Mesendoderm (in vitro differentiated cells): ENCODE measurements around the gene AGBL5.

Source experiments
- DNase-seq: peaks from one replicate; pipeline ENCODE4 v3.0.0; 2013
- H2AK5ac ChIP-seq: 2 replicates; pipeline ENCODE4 v1.6.1; 2013; ENCODE audit warnings: low read length, inconsistent platforms
- H2BK120ac ChIP-seq: 2 replicates; pipeline ENCODE4 v1.6.1; 2013; ENCODE audit warnings: low read depth, mild to moderate bottlenecking, low read length, moderate library complexity, mixed read lengths
- H2BK15ac ChIP-seq: replicated peaks from 2 replicates; pipeline ENCODE4 v1.6.1; 2013; ENCODE audit warnings: low read depth, mild to moderate bottlenecking, moderate library complexity
- H2BK5ac ChIP-seq: 2 replicates; pipeline ENCODE4 v1.6.1; 2013; ENCODE audit warnings: low read length, inconsistent platforms
- H3K18ac ChIP-seq: 2 replicates; pipeline ENCODE4 v1.6.1; 2013; ENCODE audit warnings: mild to moderate bottlenecking, low read length, mixed read lengths
- H3K23ac ChIP-seq: one replicate; pipeline ENCODE4 v1.6.1; 2013; ENCODE audit warnings: low read length
- H3K27ac ChIP-seq: 2 replicates; pipeline ENCODE4 v1.5.1; 2013; ENCODE audit warnings: low read depth, mild to moderate bottlenecking, inconsistent platforms, low read length, moderate library complexity
- H3K27me3 ChIP-seq: 2 replicates; pipeline ENCODE4 v1.6.1; 2013; ENCODE audit warnings: low read length, control low read depth, mild to moderate bottlenecking, inconsistent platforms; ENCODE audit not compliant: insufficient read depth, poor library complexity
- H3K36me3 ChIP-seq: 2 replicates; pipeline ENCODE4 v1.6.1; 2013; ENCODE audit warnings: low read length, inconsistent platforms; ENCODE audit not compliant: control insufficient read depth, insufficient read depth
- H3K4ac ChIP-seq: one replicate; pipeline ENCODE4 v1.6.1; 2013; ENCODE audit warnings: low read depth, mild to moderate bottlenecking, low read length, moderate library complexity
- H3K4me1 ChIP-seq: 2 replicates; pipeline ENCODE4 v1.6.1; 2013; ENCODE audit warnings: low read depth, low read length, inconsistent platforms; ENCODE audit not compliant: control insufficient read depth
- H3K4me2 ChIP-seq: 2 replicates; pipeline ENCODE4 v1.6.1; 2013; ENCODE audit warnings: low read length
- H3K4me3 ChIP-seq: 2 replicates; pipeline ENCODE4 v1.5.1; 2013; ENCODE audit warnings: mild to moderate bottlenecking, low read length
- H3K56ac ChIP-seq: one replicate; pipeline ENCODE4 v1.6.1; 2013; ENCODE audit warnings: low read length
- H3K79me1 ChIP-seq: 2 replicates; pipeline ENCODE4 v1.6.1; 2013; ENCODE audit warnings: low read length, inconsistent platforms
- H3K79me2 ChIP-seq: 2 replicates; pipeline ENCODE4 v1.6.1; 2013; ENCODE audit warnings: mild to moderate bottlenecking, low read length; ENCODE audit not compliant: control insufficient read depth, insufficient read depth
- H3K9ac ChIP-seq: 2 replicates; pipeline ENCODE4 v1.6.1; 2013; ENCODE audit warnings: low read length, inconsistent platforms
- H4K5ac ChIP-seq: one replicate; pipeline ENCODE4 v1.6.1; 2013; ENCODE audit warnings: low read length
- H4K8ac ChIP-seq: one replicate; pipeline ENCODE4 v1.6.1; 2013; ENCODE audit warnings: low read depth, mild to moderate bottlenecking, control low read depth, low read length, moderate library complexity
- WGBS: extraction: QIAGEN DNeasy Blood & Tissue Kit; methylation state at CpG from one replicate; pipeline ENCODE4 v1.1.7; 2013; ENCODE audit warnings: low lambda C conversion rate, missing lambda C conversion rate; ENCODE audit not compliant: insufficient coverage; ENCODE audit errors: extremely low coverage; 5-methylcytosine and 5-hydroxymethylcytosine counted together

Gene AGBL5

DNA sequence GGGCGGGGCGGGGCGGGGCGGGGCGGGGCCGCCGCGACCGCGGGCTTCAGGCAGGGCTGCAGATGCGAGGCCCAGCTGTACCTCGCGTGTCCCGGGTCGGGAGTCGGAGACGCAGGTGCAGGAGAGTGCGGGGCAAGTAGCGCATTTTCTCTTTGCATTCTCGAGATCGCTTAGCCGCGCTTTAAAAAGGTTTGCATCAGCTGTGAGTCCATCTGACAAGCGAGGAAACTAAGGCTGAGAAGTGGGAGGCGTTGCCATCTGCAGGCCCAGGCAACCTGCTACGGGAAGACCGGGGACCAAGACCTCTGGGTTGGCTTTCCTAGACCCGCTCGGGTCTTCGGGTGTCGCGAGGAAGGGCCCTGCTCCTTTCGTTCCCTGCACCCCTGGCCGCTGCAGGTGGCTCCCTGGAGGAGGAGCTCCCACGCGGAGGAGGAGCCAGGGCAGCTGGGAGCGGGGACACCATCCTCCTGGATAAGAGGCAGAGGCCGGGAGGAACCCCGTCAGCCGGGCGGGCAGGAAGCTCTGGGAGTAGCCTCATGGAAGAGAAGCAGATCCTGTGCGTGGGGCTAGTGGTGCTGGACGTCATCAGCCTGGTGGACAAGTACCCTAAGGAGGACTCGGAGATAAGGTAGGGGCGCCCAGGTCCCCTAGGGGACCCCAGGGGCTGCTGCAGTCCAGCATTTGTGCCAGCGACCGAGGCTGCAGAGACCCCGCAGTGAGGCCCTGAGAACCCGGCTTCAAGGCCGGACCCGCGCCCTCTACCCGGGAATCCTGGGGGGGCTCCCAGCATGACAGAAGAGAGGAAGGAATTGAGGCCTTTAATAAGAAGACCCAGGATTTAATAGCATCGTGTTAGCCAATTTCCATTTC, 35.5 kb downstream of the AGBL5 start, which contains the start of gene KHK:
TSS of gene KHK (plus strand) at position 49 of the 870 bp plus-strand sequence. CDS start at position 537, 488 bp downstream.
- DNase-seq, result no peak
- H3K36me3 ChIP-seq, result no peaks in the 10 kb centered on the region
- WGBS, result no CpG with 5 or more reads among the region's 54 CpGs
- H2AK5ac ChIP-seq, result no peak within 1 kb of the TSS
- H3K4me1 ChIP-seq, result no peaks in the 10 kb centered on the region
- H2BK120ac ChIP-seq, result no peak within 1 kb of the TSS
- no peak within 1 kb of the TSS for H4K5ac ChIP-seq
- peak within 1 kb of the TSS; percentile 77 for H3K56ac ChIP-seq
- no peak within 1 kb of the TSS for H2BK15ac ChIP-seq
- no peaks in the 10 kb centered on the region for H3K79me1 ChIP-seq
- no peak within 1 kb of the TSS for H3K4ac ChIP-seq
- H3K9ac ChIP-seq, result peak within 1 kb of the TSS; percentile 92
- no peak within 1 kb of the TSS for H3K27ac ChIP-seq
- H2BK5ac ChIP-seq, result no peak within 1 kb of the TSS
- H3K18ac ChIP-seq, result peak within 1 kb of the TSS; percentile 35
- H3K23ac ChIP-seq, result peak within 1 kb of the TSS; percentile 1
- H3K79me2 ChIP-seq, result no peaks in the 10 kb centered on the region
- H3K4me2 ChIP-seq, result peak within 1 kb of the TSS; percentile 87
- peak within 1 kb of the TSS; percentile 38 for H3K4me3 ChIP-seq
- no peaks in the 10 kb centered on the region for H3K27me3 ChIP-seq
- peak within 1 kb of the TSS; percentile 59 for H4K8ac ChIP-seq

DNA sequence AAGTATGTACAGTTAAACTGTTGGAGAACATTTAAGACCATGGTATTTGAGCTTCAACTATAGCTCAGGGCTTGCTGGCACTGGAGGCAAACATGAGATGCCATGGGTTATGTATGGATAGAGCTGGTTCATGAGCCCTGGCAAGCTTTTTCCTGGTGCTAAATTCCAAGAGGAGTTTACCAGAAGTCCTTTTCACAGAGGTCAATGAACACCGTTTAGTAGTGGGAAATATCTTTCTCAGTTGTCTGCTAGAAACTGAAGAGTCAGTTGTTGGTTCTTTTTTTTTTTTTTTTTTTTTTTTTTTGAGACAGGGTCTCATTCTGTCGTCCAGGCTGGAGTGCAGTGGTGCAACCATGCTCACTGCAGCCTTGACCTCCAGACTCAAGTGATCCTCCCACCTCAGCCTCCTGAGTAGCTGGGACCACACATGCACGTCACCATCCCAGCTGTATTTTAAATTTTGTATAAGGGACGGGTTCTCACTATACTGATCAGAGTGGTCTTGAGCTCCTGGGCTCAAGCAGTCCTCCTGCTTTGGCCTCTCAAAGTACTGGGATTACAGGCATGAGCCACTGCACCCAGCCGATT, 36.4 kb downstream of the AGBL5 start:
- Histone ChIP-seq H3K4me3 (no peak overlapping the region), H3K79me1 (no peaks in the 10 kb centered on the region), H2BK120ac (no peak overlapping the region), H3K36me3 (no peaks in the 10 kb centered on the region), H3K4me1 (no peaks in the 10 kb centered on the region), H3K27me3 (no peaks in the 10 kb centered on the region), H3K79me2 (no peaks in the 10 kb centered on the region), H3K23ac (no peak overlapping the region), H2BK5ac (no peak overlapping the region), H3K56ac (no peak overlapping the region), H3K4ac (no peak overlapping the region), H4K8ac (no peak overlapping the region), H3K9ac (no peak overlapping the region), H2AK5ac (no peak overlapping the region), H3K27ac (no peak overlapping the region), H3K4me2 (no peak overlapping the region), H2BK15ac (no peak overlapping the region), H4K5ac (no peak overlapping the region), H3K18ac (no peak overlapping the region)
- WGBS, result no CpG with 5 or more reads among the region's 5 CpGs
- DNase-seq, result no peak

DNA sequence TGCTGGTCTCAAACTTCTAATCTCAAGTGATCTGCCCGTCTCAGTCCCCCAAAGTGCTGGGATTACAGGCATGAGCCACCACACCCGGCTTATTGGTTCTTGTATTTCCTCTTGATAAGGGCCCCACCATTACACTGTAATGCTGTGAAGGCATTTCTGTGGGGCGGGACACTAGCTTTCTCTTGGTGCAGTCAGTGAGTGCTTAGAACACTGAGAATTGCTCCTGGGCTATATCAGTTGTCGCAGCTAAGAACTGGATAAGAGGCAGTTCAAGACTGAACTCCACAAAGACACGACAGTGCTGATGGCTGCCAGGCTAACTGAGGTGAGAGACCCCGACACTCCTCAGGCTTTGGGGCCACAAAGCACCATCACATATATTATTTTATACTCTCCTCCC, 37.2 kb downstream of the AGBL5 start:
- Histone ChIP-seq H2BK15ac (no peak overlapping the region), H4K8ac (no peak overlapping the region), H3K27me3 (no peaks in the 10 kb centered on the region), H2AK5ac (no peak overlapping the region), H3K27ac (no peak overlapping the region), H3K36me3 (no peaks in the 10 kb centered on the region), H3K4me3 (no peak overlapping the region), H3K9ac (no peak overlapping the region), H3K4me1 (no peaks in the 10 kb centered on the region), H2BK120ac (no peak overlapping the region), H3K23ac (no peak overlapping the region), H4K5ac (no peak overlapping the region), H2BK5ac (no peak overlapping the region), H3K56ac (no peak overlapping the region), H3K4me2 (no peak overlapping the region), H3K4ac (no peak overlapping the region), H3K79me1 (no peaks in the 10 kb centered on the region), H3K18ac (no peak overlapping the region), H3K79me2 (no peaks in the 10 kb centered on the region)
- no peak for DNase-seq
- no CpG with 5 or more reads among the region's 6 CpGs for WGBS

DNA sequence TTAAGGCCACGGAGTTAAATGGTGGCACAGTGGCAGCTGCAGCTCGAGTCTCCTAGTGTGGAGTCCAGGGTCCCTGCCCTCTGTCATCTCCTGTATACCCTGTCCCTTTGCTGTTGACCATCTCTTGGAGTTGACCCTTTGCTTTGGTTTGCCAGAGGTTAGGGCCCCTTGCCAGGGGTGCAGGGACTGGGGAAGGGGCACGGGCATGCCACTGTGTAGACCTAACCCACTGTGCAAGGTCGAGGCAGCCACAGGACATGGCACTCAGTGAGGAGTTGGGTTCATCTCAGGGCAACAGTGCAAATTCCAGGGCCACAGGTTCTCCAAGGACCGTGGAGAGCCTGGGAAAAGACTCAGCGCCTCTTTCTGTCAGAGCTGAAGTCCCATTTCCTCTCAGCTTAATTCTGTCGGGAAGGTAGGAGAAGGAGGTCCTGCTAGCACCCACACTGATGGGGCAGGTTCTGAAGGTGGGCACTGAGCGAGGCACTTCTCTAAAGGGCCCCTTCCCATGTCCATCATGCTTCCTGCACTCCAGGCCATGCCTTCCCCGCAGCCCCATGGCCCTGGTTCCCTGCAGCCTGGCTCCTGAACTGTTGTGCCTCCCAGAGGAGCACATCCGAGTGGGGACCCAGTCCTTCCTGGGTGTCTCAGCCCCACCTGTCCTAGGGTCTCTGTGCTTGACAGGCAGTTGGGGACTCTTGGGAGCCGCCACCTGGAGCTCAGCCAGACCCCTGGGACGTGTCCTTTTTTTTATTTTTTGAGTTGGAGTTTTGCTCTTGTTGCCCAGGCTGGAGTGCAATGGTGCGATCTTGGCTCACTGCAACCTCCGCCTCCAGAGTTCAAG, 37.9 kb downstream of the AGBL5 start:
- Histone ChIP-seq H3K4me1 (no peaks in the 10 kb centered on the region), H2AK5ac (no peak overlapping the region), H3K4me2 (no peak overlapping the region), H3K56ac (no peak overlapping the region), H3K23ac (no peak overlapping the region), H4K5ac (no peak overlapping the region), H3K27ac (no peak overlapping the region), H3K4ac (no peak overlapping the region), H4K8ac (no peak overlapping the region), H3K9ac (no peak overlapping the region), H3K79me1 (no peaks in the 10 kb centered on the region), H3K27me3 (no peaks in the 10 kb centered on the region), H3K79me2 (no peaks in the 10 kb centered on the region), H2BK5ac (no peak overlapping the region), H2BK120ac (no peak overlapping the region), H3K18ac (no peak overlapping the region), H3K36me3 (no peaks in the 10 kb centered on the region), H3K4me3 (no peak overlapping the region), H2BK15ac (no peak overlapping the region)
- DNase-seq, result no peak
- no CpG with 5 or more reads among the region's 14 CpGs for WGBS

DNA sequence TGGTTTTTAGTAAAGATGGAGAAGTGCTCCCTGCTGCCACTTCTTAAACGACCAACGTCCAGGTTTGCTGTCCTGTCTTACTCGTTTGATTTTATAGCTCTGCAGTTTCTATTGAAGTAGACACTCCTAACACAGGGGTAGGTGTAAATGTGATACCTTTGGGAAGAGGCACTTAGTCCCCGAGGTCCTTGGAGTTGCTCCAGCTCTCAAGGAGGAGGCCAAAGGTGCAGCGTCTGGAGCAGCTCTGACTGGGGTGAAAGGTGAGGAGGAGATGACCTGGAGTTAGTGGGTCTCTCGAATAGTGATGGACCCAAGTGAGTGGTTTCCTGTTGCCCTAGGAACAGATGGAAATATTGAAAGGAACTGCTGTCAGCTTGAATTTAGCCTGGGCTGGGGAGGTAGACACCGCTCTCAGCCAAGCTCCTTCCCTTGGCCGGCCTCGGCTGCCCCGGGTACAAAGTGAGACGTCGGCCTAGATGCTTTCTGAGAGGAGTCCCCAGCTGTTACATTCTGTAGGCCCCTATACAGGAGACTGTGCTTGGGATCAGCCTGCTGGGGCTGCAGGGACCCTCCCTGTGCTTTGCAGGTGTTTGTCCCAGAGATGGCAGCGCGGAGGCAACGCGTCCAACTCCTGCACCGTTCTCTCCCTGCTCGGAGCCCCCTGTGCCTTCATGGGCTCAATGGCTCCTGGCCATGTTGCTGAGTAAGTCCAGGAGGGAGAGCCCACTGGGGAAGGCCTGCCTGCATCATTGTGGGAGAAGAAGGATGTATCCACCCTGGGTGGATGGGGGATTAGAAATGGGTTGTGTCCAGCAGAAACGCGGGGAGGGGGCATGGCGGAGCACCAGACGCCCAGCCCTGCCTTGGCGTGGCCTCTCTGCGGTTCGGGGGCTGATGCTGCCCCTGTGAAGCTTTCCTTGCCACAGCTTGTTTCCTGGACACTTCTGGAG, 40.6 kb downstream of the AGBL5 start:
- Histone ChIP-seq H3K36me3 (no peaks in the 10 kb centered on the region), H3K4me2 (no peak overlapping the region), H3K27ac (no peak overlapping the region), H2BK15ac (no peak overlapping the region), H3K4me1 (no peaks in the 10 kb centered on the region), H3K9ac (no peak overlapping the region), H4K8ac (no peak overlapping the region), H2AK5ac (no peak overlapping the region), H3K27me3 (no peaks in the 10 kb centered on the region), H3K4ac (no peak overlapping the region), H4K5ac (no peak overlapping the region), H3K79me2 (no peaks in the 10 kb centered on the region), H3K18ac (no peak overlapping the region), H3K23ac (no peak overlapping the region), H2BK5ac (no peak overlapping the region), H2BK120ac (no peak overlapping the region), H3K56ac (no peak overlapping the region), H3K4me3 (no peak overlapping the region), H3K79me1 (no peaks in the 10 kb centered on the region)
- DNase-seq, result no peak
- no CpG with 5 or more reads among the region's 25 CpGs for WGBS
